ENCODE data around the gene RPL22. TPM values are rescaled to one million over a fixed set of nuclear protein-coding genes. Genes with fewer than 3 reads are reported as not detected.

RPL22 gene
- total and polyA plus RNA-seq, 4 donors: 186 to 985 (median 248) TPM

DNA sequence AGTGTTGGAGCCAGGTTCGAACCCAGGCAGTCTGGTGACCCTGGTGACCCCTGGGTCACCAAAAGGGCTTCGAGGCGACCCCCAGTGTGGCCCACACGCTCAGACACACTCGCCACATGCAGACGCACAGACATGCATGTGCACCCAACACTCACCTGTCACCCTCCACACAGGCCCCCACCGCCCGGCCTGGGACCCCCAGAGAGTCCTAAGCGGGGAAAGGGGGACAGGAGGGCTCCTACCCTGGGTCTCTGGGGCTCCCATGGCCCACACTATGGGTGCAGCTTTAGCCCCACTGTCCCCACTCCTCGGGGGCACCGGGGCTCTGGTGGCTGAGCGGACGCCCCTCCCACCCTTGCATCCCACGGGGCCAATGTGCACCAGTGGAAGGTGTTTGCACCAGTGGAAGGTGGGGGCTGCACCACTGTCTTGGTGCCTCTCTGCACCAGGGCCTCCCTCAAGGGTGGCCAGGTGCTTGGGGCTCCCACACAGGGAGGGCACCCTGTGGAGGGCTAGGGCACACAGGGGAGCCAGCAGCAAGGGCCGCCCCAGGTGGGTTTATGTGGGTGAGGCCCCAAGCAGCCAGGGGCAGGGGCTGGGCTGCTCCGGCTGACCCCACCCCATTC, 29.2 kb downstream of the RPL22 start:
- DNase-seq: no peak
- no peak for ATAC-seq (ENCODE audit: insufficient read depth, low FRiP score)
- H3K4me1 ChIP-seq (ENCODE audit: control insufficient read depth in 5 of 5, insufficient read depth in 5 of 5, low read length in 5 of 5): peaks cover 0 to 4% (median 0%) of the 10 kb centered on the region in 5 donors
- no peak overlapping the region for H3K4me3 ChIP-seq
- no peaks in the 10 kb centered on the region for H3K36me3 ChIP-seq (ENCODE audit: control insufficient read depth in 4 of 4, insufficient read depth in 4 of 4, low read length in 4 of 4)
- TF ChIP-seq, protein P1, sequence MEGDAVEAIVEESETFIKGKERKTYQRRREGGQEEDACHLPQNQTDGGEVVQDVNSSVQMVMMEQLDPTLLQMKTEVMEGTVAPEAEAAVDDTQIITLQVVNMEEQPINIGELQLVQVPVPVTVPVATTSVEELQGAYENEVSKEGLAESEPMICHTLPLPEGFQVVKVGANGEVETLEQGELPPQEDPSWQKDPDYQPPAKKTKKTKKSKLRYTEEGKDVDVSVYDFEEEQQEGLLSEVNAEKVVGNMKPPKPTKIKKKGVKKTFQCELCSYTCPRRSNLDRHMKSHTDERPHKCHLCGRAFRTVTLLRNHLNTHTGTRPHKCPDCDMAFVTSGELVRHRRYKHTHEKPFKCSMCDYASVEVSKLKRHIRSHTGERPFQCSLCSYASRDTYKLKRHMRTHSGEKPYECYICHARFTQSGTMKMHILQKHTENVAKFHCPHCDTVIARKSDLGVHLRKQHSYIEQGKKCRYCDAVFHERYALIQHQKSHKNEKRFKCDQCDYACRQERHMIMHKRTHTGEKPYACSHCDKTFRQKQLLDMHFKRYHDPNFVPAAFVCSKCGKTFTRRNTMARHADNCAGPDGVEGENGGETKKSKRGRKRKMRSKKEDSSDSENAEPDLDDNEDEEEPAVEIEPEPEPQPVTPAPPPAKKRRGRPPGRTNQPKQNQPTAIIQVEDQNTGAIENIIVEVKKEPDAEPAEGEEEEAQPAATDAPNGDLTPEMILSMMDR (IDR thresholded peaks at IDR 0.05; ENCODE audit: control extremely low read depth, extremely low read depth): no peak
- 73 to 83% methylated on average over 15 to 16 of the region's 16 CpGs for WGBS, 2 donors
- peaks cover 0 to 5% (median 0%) of the 10 kb centered on the region in 4 donors for H3K9me3 ChIP-seq (ENCODE audit: control insufficient read depth in 4 of 4, insufficient read depth in 3 of 4, low read length in 3 of 4)
- H3K9ac ChIP-seq (ENCODE audit: insufficient read depth in 1 of 2, low read length in 2 of 2): no peak overlapping the region
- peaks cover 0 to 7% (median 3%) of the 10 kb centered on the region in 3 donors for H3K27me3 ChIP-seq (ENCODE audit: control insufficient read depth in 3 of 3, insufficient read depth in 3 of 3, low read length in 2 of 3)
- no peak overlapping the region for H3K27ac ChIP-seq (ENCODE audit: low read depth in 1 of 2, low read length in 1 of 2)

DNA sequence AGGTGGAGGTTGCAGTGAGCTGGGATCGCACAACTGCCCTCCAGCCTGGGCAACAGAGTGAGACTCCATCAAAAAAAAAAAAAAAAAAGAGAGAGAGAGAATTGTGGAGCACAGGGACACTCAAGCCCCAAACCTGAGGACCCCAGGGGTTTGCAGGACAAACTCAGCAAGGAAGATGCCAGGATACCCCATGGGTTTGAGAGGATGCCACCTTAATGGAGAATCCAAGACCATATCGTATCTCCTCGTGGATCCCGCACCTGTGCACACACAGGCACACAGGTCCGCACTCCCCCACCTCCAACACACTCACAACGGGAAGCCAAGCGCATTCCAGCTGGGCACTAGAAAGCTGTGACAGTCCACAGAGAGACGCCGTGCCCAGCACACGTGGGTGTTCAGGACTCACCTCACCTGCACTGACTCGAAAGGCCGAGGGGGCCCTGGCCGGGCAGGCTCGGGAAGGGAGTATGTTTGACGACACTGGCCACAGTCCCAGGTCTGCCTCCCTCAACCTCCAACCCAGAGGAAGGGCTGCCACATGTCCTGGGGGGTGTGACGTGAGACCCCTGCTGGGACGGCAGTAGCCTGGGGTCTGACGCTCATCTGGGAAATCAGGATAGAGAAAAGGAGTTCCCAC, 30.3 kb downstream of the RPL22 start:
- Histone ChIP-seq H3K4me1 (ENCODE audit: control insufficient read depth in 5 of 5, insufficient read depth in 5 of 5, low read length in 5 of 5) (peaks cover 0 to 4% (median 0%) of the 10 kb centered on the region in 5 donors), H3K9me3 (ENCODE audit: control insufficient read depth in 4 of 4, insufficient read depth in 3 of 4, low read length in 3 of 4) (peaks cover 0 to 1% (median 0%) of the 10 kb centered on the region in 4 donors), H3K27me3 (ENCODE audit: control insufficient read depth in 3 of 3, insufficient read depth in 3 of 3, low read length in 2 of 3) (peaks cover 0 to 7% (median 5%) of the 10 kb centered on the region in 3 donors), H3K36me3 (ENCODE audit: control insufficient read depth in 4 of 4, insufficient read depth in 4 of 4, low read length in 4 of 4) (no peaks in the 10 kb centered on the region), H3K4me3 (no peak overlapping the region), H3K9ac (ENCODE audit: insufficient read depth in 1 of 2, low read length in 2 of 2) (no peak overlapping the region), H3K27ac (ENCODE audit: low read depth in 1 of 2, low read length in 1 of 2) (no peak overlapping the region)
- 77 to 78% methylated on average over 18 of the region's 18 CpGs for WGBS, 2 donors
- DNase-seq (no peak), ATAC-seq (ENCODE audit: insufficient read depth, low FRiP score) (no peak)
- TF ChIP-seq, protein P1 (IDR thresholded peaks at IDR 0.05; ENCODE audit: control extremely low read depth, extremely low read depth): no peak

DNA sequence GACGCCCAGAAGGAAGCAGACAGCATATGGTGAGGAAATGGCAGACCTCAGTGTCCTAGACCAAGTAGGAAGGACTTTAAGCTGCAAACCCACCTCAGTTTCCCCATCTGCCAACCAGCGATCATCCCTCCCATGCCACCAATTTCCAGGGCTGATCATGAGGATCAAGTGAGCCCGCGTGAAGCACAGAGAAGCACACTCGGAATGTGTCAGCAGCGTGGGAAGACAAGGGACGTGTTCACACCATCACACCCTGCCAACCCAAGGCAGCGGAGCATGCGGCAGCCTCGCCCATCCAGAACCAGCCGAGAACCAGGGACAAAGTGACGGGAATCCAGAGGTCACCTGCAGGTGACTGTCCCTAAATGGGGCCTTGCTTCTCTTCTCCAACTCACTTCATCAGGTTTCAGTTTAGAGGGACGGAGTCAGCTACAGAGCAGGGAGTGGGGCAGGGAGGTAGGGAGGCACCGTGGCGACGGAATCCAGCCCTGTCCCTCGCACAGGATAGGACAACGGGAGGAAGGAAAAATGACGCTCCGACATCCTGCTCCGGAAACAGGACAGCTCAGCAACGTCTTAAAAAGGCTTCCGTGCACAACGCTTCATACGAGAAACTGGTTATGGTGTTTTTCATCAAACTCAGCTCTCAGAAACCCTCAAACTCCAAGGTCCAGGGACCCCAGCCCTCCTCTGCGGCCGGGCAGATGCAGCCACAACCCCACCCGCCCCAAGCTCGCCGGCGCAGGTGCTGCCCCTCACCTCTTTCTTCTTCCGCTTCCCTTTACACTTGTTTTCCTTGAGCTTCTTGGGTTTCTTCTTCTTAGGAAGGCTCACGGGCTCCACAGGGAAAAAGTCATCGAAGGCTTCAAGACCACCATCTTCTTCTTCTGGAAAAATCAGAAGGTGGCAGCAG, 31.7 kb downstream of the RPL22 start:
- Histone ChIP-seq H3K4me1 (ENCODE audit: control insufficient read depth in 5 of 5, insufficient read depth in 5 of 5, low read length in 5 of 5) (peaks cover 0 to 4% (median 0%) of the 10 kb centered on the region in 5 donors), H3K9me3 (ENCODE audit: control insufficient read depth in 4 of 4, insufficient read depth in 3 of 4, low read length in 3 of 4) (peaks cover 0 to 1% (median 0%) of the 10 kb centered on the region in 4 donors), H3K9ac (ENCODE audit: insufficient read depth in 1 of 2, low read length in 2 of 2) (no peak overlapping the region), H3K4me3 (no peak overlapping the region), H3K36me3 (ENCODE audit: control insufficient read depth in 4 of 4, insufficient read depth in 4 of 4, low read length in 4 of 4) (no peaks in the 10 kb centered on the region), H3K27me3 (ENCODE audit: control insufficient read depth in 3 of 3, insufficient read depth in 3 of 3, low read length in 2 of 3) (peaks cover 0 to 7% (median 7%) of the 10 kb centered on the region in 3 donors), H3K27ac (ENCODE audit: low read depth in 1 of 2, low read length in 1 of 2) (no peak overlapping the region)
- WGBS, 2 donors: 68 to 70% methylated on average over 34 of the region's 34 CpGs
- ATAC-seq (ENCODE audit: insufficient read depth, low FRiP score) (no peak), DNase-seq (no peak)
- TF ChIP-seq, protein P1 (IDR thresholded peaks at IDR 0.05; ENCODE audit: control extremely low read depth, extremely low read depth): no peak
